KBM-7 (cell line): ENCODE data around the gene FAM53B.
"Not testable (repeated sequence)": the region's sequence is repeated elsewhere in the genome, so short reads cannot be mapped to it uniquely, and the experiment has no call there.

Experiments
- DNase-seq: peaks from one replicate; pipeline ENCODE4 v3.0.0-alpha.2; 2015
- in situ Hi-C: fragments of 300-500 bp; cut with MboI; formaldehyde crosslinking; loops from 2 replicates; pipeline ENCODE4 v1.14.3; 2020; ENCODE audit warnings: low sequenced_read_pairs, low pct_unique_long_range_greater_than_20kb, mixed read lengths

The FAM53B gene, protein sequence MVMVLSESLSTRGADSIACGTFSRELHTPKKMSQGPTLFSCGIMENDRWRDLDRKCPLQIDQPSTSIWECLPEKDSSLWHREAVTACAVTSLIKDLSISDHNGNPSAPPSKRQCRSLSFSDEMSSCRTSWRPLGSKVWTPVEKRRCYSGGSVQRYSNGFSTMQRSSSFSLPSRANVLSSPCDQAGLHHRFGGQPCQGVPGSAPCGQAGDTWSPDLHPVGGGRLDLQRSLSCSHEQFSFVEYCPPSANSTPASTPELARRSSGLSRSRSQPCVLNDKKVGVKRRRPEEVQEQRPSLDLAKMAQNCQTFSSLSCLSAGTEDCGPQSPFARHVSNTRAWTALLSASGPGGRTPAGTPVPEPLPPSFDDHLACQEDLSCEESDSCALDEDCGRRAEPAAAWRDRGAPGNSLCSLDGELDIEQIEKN

DNA sequence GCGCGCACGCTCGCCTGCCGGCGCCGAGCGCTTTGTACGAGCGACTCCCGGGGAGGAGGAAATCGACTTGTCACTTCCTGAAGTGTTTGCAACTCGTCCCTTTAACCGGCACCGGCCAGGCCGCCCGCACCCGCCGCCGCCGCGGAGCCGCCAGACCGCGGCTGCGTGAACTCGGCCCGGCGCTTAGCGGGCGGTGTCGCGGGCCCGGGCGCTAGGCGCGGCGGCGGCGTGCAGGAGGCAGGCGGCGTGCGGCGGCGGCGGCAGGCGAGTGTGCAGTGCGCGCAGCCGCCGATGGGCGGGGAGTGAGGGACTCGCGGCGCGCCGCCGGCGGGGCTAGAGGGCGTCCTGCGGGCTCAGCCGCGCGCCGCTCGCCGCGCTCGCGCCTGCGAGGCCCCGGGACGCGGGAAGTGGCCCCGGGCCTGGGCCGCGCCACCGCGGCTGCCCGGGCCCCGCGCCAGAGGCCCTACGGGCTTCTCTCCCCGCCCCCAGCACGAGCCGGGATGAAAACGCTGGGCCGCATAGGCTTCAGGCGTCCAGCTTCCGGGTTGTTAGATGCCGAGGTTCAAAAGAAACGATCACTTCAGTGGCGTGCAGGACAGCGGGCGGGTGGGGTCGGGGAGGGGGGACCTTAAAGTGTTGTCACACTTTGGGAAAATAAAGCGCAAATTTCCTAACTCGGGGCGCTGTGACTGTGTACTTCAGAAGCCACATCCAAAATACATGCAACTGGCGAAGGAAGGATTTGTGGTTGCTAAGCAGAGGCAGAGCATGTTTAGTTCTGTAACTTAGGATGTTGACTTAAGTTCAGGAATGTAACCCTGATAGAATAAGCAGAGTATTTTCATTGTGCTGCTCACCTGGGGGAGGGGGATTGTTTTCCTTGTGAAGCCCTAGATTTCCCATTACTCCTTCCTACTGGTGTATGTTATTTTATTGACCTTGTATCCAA is at the start of gene FAM53B:
TSS of gene FAM53B (minus strand) at position 277 of the 949 bp plus-strand sequence. CDS start 37,665 bp downstream, outside the sequence.
- DNase-seq = peak; percentile 63
- in situ Hi-C loops = loop anchor here (25.0 kb wide), 1 partner anchor 207 kb away; no protein-coding TSS in a partner anchor

DNA sequence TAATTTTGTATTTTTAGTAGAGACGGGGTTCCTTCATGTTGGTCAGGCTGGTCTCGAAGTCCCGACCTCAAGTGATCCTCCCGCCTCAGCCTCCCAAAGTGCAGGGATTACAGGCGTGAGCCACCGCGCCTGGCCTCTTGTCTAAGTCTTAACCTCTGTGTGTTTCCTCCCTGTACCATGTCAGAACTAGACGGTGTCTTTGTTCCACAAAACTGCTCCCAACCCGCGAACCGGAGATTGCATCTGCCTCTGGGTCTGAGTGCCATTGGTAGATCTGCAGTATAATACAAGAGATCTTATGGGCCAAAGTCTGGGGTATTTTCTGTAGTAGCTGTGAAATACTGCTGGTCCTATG is 48.8 kb upstream of the FAM53B start:
- no peak for DNase-seq
- in situ Hi-C loops = no loop called here

DNA sequence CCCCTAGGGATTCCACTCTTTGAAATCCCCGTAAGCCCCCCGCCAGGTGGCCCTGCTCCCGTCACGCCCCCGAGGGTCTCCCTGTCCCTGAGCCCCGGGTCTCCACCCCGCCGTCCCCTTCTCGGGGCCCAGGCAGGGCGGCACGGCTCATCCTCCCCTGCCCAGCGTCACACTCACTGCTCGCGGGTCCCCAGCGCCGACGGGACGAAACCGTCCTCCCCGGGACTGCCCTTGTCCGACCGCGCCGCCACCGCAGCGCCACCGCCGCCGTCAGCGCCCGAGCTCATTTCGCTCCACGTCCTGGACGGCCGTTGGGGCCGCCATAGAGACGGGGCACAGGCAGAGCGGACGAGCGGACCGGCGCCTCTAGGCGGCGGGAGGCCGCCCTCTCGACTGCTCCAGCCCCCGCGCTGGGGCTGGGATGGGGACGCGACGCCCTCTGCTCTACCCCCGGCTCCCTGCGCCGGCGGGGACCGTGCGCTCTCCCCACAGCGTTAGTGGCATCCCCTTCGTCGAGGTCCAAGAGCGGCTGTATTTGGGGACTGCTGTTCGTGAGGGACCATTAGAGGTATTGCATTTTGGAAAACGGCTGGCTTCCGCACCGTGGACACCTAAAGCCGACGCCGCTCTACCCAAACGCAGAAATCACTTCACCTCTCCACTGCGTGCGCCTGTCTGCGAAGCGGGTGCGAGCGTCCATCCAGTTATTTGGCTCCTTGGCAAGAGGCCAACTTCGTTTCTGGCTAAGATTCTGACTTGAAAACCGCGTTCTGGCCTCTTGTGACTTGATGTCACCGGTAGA is 47.6 kb upstream of the FAM53B start, which contains the start of gene EEF1AKMT2:
TSS of gene EEF1AKMT2 (minus strand) at position 341 of the 802 bp plus-strand sequence. CDS start at position 287, 54 bp downstream.
- in situ Hi-C loops = no loop called here

DNA sequence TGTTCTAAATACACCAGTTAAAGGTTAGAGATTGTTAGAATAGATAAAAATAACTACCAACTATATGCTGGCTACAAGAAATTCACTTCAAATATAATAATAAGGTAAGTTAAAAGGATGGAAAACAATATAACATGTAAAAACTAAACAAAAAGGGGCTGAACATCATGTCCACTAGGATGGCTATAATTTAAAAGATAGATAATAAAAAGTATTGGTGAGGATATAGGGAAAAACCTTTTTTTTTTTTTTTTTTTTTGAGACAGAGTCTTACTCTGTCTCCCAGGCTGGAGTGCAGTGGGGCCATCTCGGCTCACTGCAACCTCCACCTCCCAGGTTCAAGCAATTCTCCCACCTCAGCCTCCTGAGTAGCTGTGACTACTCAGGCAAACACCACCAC is 38.7 kb upstream of the FAM53B start:
- in situ Hi-C loops, DNase-seq: not testable (repeated sequence)

More for the DNA sequence above, 47.6 kb upstream of the FAM53B start, which contains the start of gene EEF1AKMT2:
- DNase-seq = peak; percentile 93

DNA sequence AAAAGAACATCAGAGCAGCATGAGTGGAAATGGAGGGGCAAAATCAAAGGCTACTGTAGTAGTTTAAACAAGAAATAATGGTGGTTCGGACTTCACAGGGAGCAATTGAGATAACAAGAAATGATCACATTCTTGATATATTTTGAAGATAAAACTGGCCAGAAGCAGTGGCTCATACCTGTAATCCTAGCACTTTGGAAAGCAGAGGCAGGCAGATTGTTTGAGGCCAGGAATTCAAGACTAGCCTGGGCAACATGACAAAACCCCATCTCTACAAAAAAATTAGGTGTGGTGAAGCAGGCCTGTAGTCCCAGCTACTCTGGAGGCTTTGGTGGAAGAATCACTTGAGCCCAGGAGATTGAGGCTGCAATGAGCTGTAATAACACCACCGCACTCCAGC is 24.6 kb upstream of the FAM53B start:
- in situ Hi-C loops = no loop called here
- DNase-seq = no peak

DNA sequence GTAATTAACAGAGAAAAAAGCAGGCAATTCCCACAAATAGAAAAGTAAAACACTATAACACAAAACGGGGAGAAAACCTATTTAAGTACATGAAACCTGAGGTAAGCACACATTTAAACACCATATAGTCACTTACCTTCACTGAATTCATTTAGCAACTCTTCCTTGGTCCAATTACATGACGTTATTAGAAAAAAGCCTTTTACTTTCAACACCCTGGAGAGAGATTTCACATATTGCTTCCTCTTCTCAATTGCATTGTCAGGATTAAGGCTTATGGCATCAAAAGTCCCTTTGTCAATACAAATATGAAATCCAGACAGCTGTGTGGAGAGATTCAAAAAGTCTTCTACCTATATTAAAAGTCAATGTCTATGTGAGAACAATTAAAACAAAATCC is 21.1 kb upstream of the FAM53B start:
- in situ Hi-C loops = no loop called here

DNA sequence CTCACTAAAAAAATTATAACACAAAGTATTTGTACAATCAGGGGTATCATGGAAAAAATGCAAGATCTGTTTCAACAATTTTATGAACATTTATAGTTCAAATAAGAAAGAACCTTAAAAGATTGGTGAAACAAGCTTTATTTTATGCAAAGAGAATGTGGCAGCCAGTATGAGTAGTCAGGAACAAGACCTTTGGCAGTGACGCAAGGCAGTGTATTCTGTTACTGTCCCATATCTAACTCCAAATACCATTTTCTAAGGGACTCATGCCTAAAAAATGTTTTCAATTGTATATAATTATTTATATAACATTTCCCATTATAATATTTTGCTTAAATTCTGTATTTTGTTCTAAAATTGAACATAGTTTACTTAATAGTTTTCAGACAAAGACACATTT is 19.1 kb upstream of the FAM53B start:
- DNase-seq = no peak
- in situ Hi-C loops = no loop called here

More for the DNA sequence above, 21.1 kb upstream of the FAM53B start:
- no peak for DNase-seq

DNA sequence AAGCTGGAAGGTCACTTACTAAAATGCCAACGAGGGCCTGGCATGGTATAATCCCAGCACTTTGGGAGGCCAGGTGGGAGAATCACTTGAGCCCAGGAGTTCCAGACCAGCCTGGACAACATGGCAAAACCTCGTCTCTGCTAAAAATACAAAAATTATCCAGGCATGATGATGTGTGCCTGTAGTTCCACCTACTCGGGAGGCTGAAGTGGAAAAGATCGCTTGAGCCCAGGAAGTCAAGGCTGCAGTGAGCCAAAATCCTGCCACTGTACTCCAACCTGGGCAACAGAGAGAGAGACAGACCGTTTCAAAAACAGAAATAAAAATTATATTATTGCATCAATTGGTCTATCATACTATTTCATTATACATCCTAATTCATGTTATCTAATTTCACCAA is 18.1 kb upstream of the FAM53B start:
- DNase-seq = no peak

DNA sequence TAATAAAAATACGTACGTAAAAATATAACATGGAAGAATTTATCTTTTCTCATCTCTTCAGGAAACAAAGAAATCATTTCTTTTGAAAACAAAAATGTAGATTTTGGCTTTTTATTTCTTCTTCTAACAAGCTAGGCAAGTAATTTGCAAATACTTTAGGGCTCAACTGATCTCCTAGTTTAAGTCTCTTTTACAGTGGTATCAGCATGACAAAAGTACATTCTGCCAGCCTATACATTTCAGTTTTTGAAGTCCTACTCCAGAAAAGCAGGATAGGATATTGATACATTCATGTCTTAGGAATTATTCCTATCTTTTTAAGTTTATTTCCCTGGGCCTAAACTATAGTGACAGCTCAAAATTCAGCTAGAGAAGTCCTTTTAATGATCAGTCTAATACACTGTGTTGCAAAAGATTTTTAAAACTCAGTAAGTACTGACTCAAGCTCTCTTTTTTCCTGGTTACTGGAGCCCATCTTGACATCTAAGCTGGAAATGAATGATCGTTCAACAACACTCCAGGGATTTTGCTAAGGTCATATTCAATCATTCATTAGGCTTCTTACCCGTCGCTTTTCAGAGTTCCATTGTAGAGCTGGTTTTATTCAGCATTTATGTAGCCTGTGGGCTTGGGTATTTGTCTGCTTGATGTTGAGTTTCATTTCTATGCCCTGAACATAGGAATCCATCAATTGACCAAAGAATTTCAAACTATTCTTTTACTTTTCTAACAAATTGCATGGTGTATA is 12.2 kb upstream of the FAM53B start:
- in situ Hi-C loops = no loop called here
- no peak for DNase-seq

More for the DNA sequence above, 18.1 kb upstream of the FAM53B start:
- in situ Hi-C loops = no loop called here

DNA sequence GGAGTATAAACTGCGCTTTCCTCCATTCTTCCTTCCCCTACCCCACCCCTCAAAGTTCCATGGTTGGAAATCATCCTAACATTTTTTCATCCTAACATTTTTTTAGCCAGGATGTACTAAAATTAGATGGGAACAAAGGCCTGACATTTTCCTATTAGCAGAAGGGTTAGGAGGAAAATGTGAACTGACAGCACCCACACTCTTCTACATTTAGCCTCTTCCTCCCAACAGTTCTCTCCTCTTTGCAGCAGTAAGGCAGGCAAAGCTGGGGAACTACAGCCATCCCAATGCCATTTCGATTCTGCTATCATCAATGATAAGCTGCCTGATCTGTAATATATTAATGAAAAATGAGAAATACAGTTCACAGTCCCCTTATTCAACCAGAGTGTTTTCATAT is 11.4 kb upstream of the FAM53B start:
- in situ Hi-C loops = no loop called here

DNA sequence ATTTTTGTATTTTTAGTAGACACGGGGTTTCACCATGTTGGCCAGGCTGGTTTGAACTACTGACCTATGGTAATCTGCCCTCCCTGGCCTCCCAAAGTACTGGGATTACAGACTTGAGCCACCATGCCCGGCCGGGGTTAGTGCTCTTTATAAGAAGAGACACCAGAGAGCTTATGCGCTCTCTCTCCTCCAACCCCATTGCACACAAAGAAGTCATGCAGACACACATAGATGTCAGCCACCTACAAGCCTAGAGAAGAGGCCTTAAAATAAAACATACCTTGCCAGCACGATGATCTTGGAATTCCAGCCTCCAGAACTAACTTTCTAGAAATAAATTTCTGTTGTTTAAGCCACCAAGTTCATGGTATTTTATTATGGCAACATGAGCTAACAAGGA is 10.0 kb upstream of the FAM53B start:
- in situ Hi-C loops = no loop called here
- DNase-seq = no peak

More for the DNA sequence above, 11.4 kb upstream of the FAM53B start:
- no peak for DNase-seq

DNA sequence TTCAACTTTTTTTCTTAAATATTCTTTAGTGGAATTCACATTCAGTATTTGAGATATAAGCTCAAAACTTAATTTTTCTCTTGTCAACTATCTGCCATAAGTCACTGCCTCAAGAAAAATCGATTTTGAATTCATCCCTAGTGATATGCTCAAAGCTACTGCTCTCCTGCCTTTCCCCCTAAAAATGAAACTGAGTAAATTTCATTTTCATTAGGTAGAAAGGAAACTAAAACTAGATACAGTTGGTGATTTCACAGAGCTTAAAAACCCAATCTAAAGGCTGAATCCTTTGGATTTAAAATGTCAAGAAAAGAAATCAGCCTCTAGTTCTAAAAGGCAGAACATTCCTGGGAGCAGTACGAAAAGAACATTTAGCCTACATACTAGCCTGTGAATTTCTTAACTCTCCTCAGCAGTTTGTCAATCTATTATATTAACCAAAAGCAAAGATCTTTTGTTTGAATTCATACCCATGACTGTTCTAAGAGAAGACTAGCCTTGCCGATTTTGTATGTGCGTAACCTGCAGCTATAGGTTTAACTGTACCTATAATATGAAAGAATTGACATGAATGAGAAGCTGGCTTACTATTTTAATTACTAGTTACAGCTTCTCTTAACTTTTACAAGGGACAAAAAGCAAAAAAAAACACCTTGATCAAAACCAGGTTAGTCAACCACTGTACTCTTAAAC is 4.9 kb upstream of the FAM53B start:
- no peak for DNase-seq
- in situ Hi-C loops = loop anchor here (25.0 kb wide), 1 partner anchor 212 kb away; no protein-coding TSS in a partner anchor

DNA sequence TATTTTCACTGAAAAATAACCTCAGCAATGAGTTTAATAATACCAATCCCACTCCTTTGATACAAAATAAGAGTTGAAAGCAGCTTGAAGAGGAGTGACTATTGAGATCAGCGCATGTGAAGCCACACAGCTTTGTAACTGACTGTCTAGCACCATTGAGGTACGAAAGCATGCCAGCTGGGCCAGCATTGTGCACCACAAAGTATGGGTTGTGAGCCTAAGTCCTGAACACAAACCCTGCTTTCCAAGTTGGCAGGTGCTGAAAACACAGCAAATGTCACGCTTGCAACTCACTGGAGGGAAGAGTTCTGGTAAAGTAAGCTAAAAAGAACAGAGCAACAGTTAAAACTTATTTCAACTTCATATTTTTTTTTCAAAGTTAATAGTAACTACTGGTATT is 4.0 kb upstream of the FAM53B start:
- no peak for DNase-seq
- in situ Hi-C loops = loop anchor here (25.0 kb wide), 1 partner anchor 211 kb away; no protein-coding TSS in a partner anchor

DNA sequence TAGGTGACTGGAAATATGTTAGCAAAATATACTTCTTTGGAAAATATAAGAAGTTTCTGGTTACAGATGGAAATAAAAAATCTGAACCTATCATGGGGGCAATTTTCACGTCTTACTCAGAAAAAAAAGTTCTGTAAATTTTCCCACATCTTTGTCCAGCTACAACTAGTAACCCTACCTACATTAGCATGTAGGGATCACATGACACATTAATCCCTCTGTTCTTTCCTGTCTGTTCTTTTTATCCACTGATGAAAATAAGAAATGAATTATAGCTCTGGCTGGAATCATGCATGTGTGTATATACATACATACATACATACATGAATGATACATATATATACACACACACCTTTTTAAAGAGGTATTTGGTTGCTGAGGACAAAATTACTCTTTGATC is 3.6 kb upstream of the FAM53B start:
- DNase-seq = no peak
- in situ Hi-C loops = loop anchor here (25.0 kb wide), 1 partner anchor 210 kb away; no protein-coding TSS in a partner anchor

DNA sequence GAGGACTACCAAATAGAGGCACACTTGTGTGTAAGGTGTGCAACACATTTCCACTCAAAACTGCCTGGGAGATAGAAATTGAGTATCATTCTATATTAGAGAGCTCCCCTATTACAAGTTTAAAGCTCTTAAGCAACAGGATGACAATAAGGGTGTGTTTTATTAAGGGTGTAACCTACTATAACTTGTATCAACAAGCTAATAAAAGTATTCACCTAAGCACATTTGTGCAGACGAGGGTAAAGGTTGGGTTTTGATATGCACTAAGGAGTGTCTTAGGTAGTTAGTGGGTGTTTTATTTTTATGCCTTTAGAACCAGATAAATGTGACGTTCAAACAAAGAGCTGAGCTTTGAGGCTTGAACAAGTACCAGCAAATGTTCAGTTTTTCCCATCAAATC is 2.8 kb upstream of the FAM53B start:
- no peak for DNase-seq
- in situ Hi-C loops = loop anchor here (25.0 kb wide), 1 partner anchor 210 kb away; no protein-coding TSS in a partner anchor

DNA sequence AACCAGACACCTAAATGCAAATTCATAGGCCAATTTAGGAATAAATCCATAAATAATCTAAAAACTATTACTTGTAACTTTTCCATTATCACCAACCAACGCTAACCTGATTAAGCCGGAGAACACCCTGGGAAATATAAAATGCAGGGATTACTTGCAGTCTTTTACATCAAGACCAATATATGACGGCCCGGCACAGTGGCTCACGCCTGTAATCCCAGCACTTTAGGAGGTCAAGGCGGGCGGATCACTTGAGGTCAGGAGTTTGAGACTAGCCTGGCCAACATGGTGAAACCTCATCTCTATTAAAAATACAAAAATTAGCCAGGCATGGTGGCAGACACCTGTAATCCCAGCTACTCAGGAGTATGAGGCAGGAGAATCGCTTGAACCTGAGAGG is 2.3 kb upstream of the FAM53B start:
- not testable (repeated sequence) for DNase-seq
- in situ Hi-C loops = loop anchor here (25.0 kb wide), 1 partner anchor 209 kb away; no protein-coding TSS in a partner anchor

DNA sequence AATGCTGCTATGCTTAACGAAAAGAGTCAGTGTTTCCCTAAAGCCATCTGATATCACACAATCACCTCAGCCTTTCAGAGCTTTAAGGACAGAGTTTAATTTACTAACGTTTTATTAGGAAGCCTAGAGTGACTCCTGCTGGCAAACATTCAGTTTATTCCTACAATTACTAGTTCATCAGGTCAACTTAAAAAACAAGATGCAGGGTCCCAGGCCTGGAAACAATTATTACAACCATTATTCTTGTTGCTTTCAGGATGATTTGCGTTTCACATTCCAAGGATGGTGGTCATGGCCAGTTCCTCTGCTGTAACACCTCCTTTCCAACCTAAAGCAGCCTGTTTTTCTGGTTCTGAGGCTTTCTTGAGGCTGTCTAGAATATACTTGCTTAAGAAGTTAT is 1.5 kb upstream of the FAM53B start:
- peak; percentile 63 for DNase-seq

More for the DNA sequence above, 1.5 kb upstream of the FAM53B start:
- in situ Hi-C loops = loop anchor here (25.0 kb wide), 1 partner anchor 208 kb away; no protein-coding TSS in a partner anchor
